Heart right ventricle (tissue), 16 donors: ENCODE results near the gene EDNRA. TPM values are rescaled to one million over a fixed set of nuclear protein-coding genes. Genes with fewer than 3 reads are reported as not detected.
A peak's percentile ranks its signal among the peaks of the same experiment; 100 is the strongest.

Experiments
- ATAC-seq, 8 donors: fragments of 200-7000 bp; cut with Tn5 transposase; one replicate each; pipeline ENCODE4 v1.9.1; 2020; ENCODE audit warnings: mild to moderate bottlenecking in 8 of 8, moderate library complexity in 8 of 8, moderate number of reproducible peaks in 1 of 8
- DNase-seq, 2 donors: peaks; one replicate each; pipeline ENCODE4 v3.0.0-alpha.2; 2020
- H3K27ac ChIP-seq, 10 donors: fragments of 200-600 bp; sonication (generic) in 2 of 10; one replicate each; pipeline versions ENCODE4 v1.5.0 to v1.8.0; 2020 to 2022; ENCODE audit warnings: mild to moderate bottlenecking in 3 of 10
- H3K27me3 ChIP-seq, 7 donors: fragments of 200-600 bp; one replicate each; pipeline ENCODE4 v1.8.0; 2021 to 2022; ENCODE audit warnings: mild to moderate bottlenecking in 2 of 7
- H3K36me3 ChIP-seq, 9 donors: fragments of 200-600 bp; sonication (generic) in 1 of 9; one replicate each; pipeline versions ENCODE4 v1.5.0 to v1.8.0; 2020 to 2022; ENCODE audit warnings: mild to moderate bottlenecking in 2 of 9
- H3K4me1 ChIP-seq, 9 donors: fragments of 200-600 bp; sonication (generic) in 1 of 9; one replicate each; pipeline versions ENCODE4 v1.5.0 to v1.8.0; 2020 to 2022; ENCODE audit warnings: mild to moderate bottlenecking in 4 of 9
- H3K4me3 ChIP-seq, 10 donors: fragments of 200-600 bp; sonication (generic) in 2 of 10; one replicate each; pipeline versions ENCODE4 v1.5.0 to v1.8.0; 2020 to 2022; ENCODE audit warnings: mild to moderate bottlenecking in 7 of 10, moderate library complexity in 2 of 10
- H3K9me3 ChIP-seq, 11 donors: fragments of 200-600 bp in 10 of 11; sonication (generic) in 2 of 11; one replicate each; pipeline versions ENCODE4 v1.5.0 to v1.8.0; 2013 to 2022; ENCODE audit warnings: mild to moderate bottlenecking in 2 of 11, control low read depth in 1 of 11, moderate library complexity in 1 of 11
- WGBS, 2 donors: extraction: QIAGEN DNeasy Blood & Tissue Kit; methylation state at CpG; one replicate each; pipeline ENCODE4 v1.1.7; 2013; ENCODE audit warnings: inconsistent platforms in 1 of 2; 5-methylcytosine and 5-hydroxymethylcytosine counted together
- intact Hi-C, 10 donors: fragments of 100-400 bp; cut with DNase I; formaldehyde crosslinking; loops; one replicate each; pipeline versions ENCODE4 v1.11.1 to v1.14.2; 2022
- polyA plus RNA-seq, 2 donors: library from polyadenylated mRNA; stranded (reverse); fragments of 200-250 nt; gene quantifications; one replicate each; pipeline ENCODE4 v1.2.3, GENCODE V29; 2013
- total RNA-seq, 10 donors: library from RNA; stranded (reverse); fragmentation: NEBNext Ultra II Directional in 3 of 10; extraction: Animal tissue kit (Norgen Biotek cat#: 25700) in 3 of 10; gene quantifications; one replicate each; pipeline versions ENCODE4 v1.2.1 to v1.2.4, GENCODE V29; 2021 to 2023
- TF ChIP-seq, protein P1 (sequence below), 9 donors: fragments of 200-600 bp; sonication (generic) in 2 of 9; IDR thresholded peaks; one replicate each; pipeline versions ENCODE4 v1.5.0 to v1.8.0; 2021 to 2022; ENCODE audit warnings: antibody characterized with exemption in 9 of 9, mild to moderate bottlenecking in 5 of 9, moderate library complexity in 1 of 9
- donor health status: Arrhythmogenic right ventricular cardiomyopathy.
- donor health status: ischemic (EF 13 %, LVEDD 7.1; RV severe dilation, severe dysfunction).
- donor health status: healthy with polysubstance abuse.
- donor health status: DM: no; HTN: yes; CAD: no.
- donor health status: DM: no; HTN: no; CAD: no.
- donor health status: ischemic (EF 25% LVEDD 6.9; RV normal size, moderate dysfunction).
- donor health status: ischemic (EF 25% LVEDD 5.7; RV mildly dilated, moderate dysfunction).
- donor health status: healthy.
- donor health status: DM: yes; HTN: yes; CAD: no.
- donor health status: Ischemic cardiomyopathy.
- donor health status: ischemic (EF 35%, LVEDD 5.7; RV mildly dilated, moderate dysfunction).
- donor health status: nonischemic (EF 11% LVEDD 7.7; RV severe dilation, severe dysfunction).
- donor health status: DM: yes; HTN: yes; CAD: no.
- donor health status: PGD.
- donor health status: ischemic (EF 29% LVEDD 5.4; RV normal size, mild dysfunction).
- donor health status: nonischemic (EF 23%, LVEDD 6.1; RV moderate dilation, normal function).

Gene EDNRA
- total and polyA plus RNA-seq, 12 donors: 4.4 to 27.4 (median 11.1) TPM

DNA sequence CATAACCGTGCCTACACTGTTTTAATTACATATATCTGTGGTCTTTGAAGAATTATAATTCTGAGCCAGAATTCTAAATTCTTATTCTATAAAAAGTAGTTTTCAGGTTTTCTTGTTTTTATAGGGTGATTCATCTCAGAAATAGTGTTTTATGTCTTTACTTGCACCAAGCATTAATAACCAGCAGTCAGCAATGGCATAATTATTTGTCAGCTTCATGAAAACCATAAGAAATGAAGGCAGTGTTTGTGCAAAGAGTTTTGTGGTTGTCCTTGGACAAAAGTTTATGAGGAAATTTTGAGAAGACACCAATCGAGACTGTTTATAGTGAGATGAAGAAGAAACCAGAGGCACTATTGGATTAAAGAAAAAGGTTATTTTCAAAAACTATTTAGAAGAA lies 37.2 kb downstream of the EDNRA start:
- DNase-seq (no peak), ATAC-seq (no peak)
- Histone ChIP-seq H3K27me3 (no peaks in the 10 kb centered on the region), H3K4me3 (no peak overlapping the region), H3K36me3 (peaks cover 0 to 24% (median 0%) of the 10 kb centered on the region in 9 donors), H3K27ac (no peak overlapping the region), H3K4me1 (peaks cover 0 to 35% (median 0%) of the 10 kb centered on the region in 9 donors), H3K9me3 (no peaks in the 10 kb centered on the region)
- WGBS, 2 donors: 86 to 87% methylated on average over 2 of the region's 2 CpGs
- intact Hi-C loops: loop anchor here in 3 of 10 donors (5.0 kb wide), 2 partner anchors 36 to 349 kb away; partner anchors contain the start of gene EDNRA (in 1 of the 3)
- TF ChIP-seq, protein P1, sequence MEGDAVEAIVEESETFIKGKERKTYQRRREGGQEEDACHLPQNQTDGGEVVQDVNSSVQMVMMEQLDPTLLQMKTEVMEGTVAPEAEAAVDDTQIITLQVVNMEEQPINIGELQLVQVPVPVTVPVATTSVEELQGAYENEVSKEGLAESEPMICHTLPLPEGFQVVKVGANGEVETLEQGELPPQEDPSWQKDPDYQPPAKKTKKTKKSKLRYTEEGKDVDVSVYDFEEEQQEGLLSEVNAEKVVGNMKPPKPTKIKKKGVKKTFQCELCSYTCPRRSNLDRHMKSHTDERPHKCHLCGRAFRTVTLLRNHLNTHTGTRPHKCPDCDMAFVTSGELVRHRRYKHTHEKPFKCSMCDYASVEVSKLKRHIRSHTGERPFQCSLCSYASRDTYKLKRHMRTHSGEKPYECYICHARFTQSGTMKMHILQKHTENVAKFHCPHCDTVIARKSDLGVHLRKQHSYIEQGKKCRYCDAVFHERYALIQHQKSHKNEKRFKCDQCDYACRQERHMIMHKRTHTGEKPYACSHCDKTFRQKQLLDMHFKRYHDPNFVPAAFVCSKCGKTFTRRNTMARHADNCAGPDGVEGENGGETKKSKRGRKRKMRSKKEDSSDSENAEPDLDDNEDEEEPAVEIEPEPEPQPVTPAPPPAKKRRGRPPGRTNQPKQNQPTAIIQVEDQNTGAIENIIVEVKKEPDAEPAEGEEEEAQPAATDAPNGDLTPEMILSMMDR (IDR thresholded peaks at IDR 0.05): no peak

- peaks cover 0 to 24% (median 0%) of the 10 kb centered on the region in 9 donors for H3K36me3 ChIP-seq
- TF ChIP-seq, protein P1 (IDR thresholded peaks at IDR 0.05): peak; percentile 40 to 80 (median 69)
- ATAC-seq (peak in 1 of 8 donors; percentile 46), DNase-seq (peak in 1 of 2 donors; percentile 29)
- no peaks in the 10 kb centered on the region for H3K27me3 ChIP-seq
- H3K27ac ChIP-seq: no peak overlapping the region
- no peaks in the 10 kb centered on the region for H3K9me3 ChIP-seq
- H3K4me3 ChIP-seq: no peak overlapping the region
- intact Hi-C loops: loop anchor here in 3 of 10 donors (5.0 kb wide), 2 partner anchors 37 to 348 kb away; partner anchors contain the start of gene EDNRA (in 1 of the 3)
- H3K4me1 ChIP-seq: peaks cover 0 to 30% (median 0%) of the 10 kb centered on the region in 9 donors
- WGBS, 2 donors: 77 to 90% methylated on average over 3 of the region's 3 CpGs
Measured at GRCh38 chr4:147518846-147519767, 38.2 kb downstream of the EDNRA start.

GRCh38 chr4:147524601-147525000 lies 43.7 kb downstream of the EDNRA start:
- no peaks in the 10 kb centered on the region for H3K9me3 ChIP-seq
- 7 to 12% methylated on average over 1 of the region's 1 CpG for whole genome bisulfite sequencing, 2 donors
- ATAC-seq (no peak), DNase-seq (no peak)
- no peak overlapping the region for H3K27ac ChIP-seq
- TF ChIP-seq, protein P1 (IDR thresholded peaks at IDR 0.05): no peak
- no peak overlapping the region for H3K4me3 ChIP-seq
- H3K4me1 ChIP-seq: peaks cover 0 to 23% (median 4%) of the 10 kb centered on the region in 9 donors
- intact Hi-C loops: no loop called here
- no peaks in the 10 kb centered on the region for H3K27me3 ChIP-seq
- peaks cover 0 to 24% (median 0%) of the 10 kb centered on the region in 9 donors for H3K36me3 ChIP-seq

DNA sequence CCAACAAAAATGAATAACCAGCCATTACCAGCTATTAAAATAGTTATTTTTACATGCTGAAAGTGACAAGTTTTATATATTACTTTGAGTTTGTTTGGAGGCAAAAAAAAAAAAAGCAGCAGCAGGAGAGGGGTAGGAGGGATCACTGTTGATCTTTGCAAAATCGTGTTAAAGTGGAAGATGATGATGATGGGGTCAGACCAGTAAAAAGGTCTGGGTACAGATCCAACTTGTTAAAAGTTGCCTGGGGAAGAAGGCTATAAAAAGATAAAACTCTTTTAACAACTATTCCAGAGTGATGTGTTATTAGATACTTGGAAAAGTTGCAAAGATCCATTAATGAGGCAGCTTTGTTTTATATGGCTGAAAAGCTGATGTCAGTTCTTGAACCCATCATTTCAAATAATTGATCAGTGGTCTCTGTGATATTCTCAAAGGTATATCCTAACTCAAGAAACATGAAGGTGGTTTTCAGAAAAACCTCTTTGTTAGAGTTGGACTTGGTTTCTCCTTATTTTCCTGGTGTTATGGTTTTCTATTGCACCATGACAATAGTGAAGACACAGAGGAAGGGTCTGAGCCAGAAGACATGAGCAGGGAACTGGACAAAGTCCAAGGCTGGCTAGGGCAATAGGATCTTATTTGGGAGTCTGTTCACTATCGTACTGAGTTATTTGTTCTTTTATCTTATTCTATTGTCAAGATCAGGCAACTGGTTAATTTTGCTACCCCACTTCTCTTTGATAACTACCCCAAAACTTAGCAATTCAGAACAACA lies 44.8 kb downstream of the EDNRA start:
- Histone ChIP-seq H3K27me3 (no peaks in the 10 kb centered on the region), H3K27ac (peak overlapping the region in 2 of 10 donors; percentile 7 to 27), H3K9me3 (no peaks in the 10 kb centered on the region), H3K36me3 (peaks cover 0 to 17% (median 0%) of the 10 kb centered on the region in 9 donors), H3K4me3 (no peak overlapping the region), H3K4me1 (peaks cover 0 to 23% (median 4%) of the 10 kb centered on the region in 9 donors)
- WGBS, 2 donors: 42 to 49% methylated on average over 2 of the region's 2 CpGs
- intact Hi-C loops: loop anchor here in 1 of 10 donors (5.0 kb wide), 1 partner anchor 363 kb away; no protein-coding TSS in a partner anchor
- ATAC-seq (no peak), DNase-seq (no peak)
- TF ChIP-seq, protein P1 (IDR thresholded peaks at IDR 0.05): no peak
